ENCODE results near the gene KIF7.

KIF7 gene

DNA sequence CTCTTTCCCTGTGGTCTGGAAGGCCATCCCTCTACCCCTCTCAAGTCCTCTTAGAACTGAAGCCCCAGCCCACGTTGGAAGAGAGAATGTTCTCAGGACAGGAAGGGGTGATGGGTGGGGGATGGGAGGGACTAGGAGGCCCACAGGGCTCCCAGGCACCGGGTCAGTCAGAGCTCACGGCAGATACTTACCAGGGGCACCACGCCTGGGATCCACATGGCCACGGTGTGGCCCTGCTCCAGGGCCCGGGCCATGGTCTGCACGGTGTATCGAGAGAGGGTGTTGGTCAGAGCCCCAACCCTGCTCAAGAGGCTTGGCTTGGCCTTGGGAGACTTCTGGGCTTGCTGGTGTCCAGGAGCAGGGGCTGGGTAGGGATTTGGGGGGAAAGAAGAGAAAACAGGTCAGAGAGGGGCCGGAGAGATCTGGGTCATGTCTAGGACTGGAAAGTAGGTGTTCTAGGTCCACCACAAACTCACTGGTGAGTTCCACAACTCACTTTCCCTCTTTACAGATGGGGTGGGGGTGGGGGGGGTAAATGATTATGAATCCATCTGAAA is 14.1 kb upstream of the KIF7 start:
- no peak for DNase-seq (ENCODE audit: low spot score)

GRCh38 chr15:89668171-89668570 is 12.9 kb upstream of the KIF7 start:
- no peak for DNase-seq (ENCODE audit: low spot score)

- no peak for DNase-seq (ENCODE audit: low spot score)
Measured at GRCh38 chr15:89667706-89667960, 12.4 kb upstream of the KIF7 start.

GRCh38 chr15:89666858-89667705 is 11.8 kb upstream of the KIF7 start:
- no peak for DNase-seq (ENCODE audit: low spot score)

DNA sequence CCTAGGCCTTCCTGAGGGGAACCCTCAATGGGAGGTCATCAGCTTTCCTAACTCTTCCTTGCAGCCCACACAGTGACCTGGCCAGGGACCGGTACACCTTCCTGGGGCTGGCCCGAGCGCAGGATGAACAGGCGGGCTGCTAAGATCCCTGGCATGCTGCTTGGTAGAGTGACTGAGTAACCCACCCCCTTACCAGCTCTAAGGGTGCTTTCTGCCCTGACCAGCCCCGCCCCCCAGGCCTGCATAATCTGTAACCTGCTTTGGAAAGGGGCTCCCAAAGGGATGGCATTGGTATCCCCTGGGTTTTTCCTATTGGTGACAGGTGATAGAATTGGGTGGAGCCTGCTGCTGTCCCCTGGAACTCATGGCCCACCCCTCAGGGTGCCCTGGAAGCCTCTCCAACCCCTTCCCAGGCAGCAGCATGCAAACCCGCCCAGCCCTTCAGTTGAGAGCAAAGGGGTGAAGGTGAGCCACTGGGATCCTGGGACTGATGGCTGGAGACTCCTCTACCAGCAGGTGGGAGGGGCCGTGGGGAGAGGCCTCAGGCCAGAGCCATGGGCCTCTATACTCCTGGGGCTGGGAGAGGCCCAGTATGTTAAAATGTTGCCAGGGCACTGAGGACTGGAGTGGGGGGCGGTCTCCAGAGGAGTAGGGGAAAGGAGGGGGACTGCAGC is 11.1 kb upstream of the KIF7 start:
- no peak for DNase-seq (ENCODE audit: low spot score)

DNA sequence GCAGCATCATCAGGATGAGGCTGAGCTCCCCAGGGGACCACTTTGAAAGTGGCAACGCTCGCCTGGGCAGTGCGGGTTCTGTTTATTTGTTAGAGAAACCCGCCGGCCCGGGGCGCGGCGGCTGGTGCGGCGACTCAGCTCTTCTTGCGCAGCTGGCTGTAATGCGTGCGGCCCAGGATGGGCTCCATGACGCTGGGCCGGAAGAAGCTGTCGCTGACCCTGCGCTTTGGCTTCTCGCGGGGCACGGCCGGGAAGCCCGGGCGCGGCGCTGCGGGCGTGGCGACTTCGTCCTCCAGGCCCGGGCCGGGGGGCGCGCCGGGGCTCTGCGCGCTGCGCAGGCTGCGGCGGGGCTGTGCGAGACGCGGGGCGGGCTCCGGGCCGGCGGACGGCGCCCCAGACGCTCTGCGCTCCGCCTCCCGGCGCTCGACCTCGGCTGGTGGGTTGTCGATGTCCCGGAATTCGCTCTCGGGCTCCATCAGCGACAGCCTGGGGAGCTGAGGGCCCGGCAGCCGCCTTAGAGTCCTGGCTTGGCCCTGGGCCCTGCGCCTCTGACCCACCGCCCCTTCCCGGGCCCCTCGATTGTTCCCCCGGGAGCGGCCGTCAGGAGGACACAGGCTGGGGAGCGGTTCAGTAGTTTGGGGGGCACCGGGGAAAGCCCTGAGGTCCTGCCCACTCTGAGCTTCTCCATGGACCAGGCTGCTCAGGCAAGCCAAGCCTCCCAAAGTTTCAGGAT is 10.3 kb upstream of the KIF7 start:
- DNase-seq (ENCODE audit: low spot score): no peak

DNA sequence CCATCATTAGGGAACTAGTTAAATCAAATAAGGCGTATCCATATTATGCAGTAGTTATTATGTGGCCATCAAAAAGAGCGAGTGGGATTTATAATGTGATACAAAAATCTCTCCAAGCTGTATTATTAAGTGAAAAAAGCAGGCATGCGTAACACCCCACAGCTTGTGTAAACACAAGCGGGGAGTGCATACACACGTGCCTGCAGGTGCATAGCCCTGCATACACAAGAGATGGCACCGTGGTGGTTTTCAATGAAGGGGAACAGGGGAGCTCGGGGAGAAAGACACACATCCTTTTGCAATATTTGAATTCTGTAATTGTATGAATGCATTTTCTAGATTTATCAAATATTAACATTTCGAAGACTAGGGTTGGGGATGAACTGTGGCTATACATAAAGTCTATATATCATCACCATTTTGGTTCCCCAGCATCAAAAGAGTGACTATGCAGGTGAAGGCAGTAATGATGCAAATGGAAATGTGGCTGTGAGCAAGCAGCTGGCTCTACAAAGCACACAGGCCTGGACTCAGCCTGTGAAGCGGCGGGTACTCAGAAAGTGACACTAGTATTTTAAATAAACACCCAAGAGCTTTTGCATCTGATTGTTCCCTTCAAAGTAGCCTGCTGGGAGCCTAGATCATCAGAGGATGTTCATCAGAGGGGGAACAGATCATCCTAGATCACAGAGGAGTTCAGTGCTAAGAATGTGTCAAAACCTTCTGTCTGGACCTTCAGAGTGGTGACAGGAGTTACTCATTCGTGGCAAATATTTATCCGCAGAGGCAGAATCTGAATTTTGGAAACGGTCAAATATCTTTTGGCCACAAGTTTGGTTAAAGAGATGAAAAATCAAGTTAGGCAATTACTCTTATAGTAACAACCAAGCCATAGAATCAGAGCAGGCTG is 9.4 kb upstream of the KIF7 start:
- no peak for DNase-seq (ENCODE audit: low spot score)

DNA sequence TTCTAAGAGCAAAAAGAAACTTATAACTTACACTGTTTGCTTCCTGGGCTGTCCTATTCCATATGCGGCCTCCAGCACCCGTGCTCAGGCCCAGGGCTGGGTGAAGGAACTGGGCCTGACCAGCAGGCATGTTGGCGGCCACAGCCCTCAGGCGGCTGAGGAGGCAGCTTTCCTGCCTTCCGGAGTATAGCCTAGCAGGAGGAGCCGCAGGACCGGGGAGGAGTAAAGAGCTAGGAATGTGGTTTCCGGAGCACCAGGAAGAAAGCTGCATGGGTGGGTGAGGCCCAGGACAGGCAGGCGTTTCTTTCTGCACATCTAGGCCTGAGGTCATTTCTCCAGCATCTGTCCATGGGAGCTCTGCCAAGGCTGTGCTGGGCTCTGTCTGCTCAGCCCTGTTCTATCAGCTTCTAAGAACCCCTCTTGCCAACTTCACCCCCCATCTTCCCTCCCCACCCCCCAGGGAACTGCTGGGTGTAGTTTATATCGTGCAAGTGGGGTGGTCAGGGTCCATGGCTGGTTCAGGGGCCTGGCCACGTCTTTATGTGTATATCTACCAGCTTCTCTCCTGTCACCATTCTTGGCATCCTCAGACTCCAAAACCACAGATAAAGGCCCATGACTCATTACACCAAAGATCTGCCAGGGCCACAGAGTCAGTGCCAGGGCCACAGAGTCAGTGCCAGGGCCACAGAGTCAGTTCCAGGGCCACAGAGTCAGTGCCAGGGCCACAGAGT is 7.8 kb upstream of the KIF7 start:
- no peak for DNase-seq (ENCODE audit: low spot score)

- no peak for DNase-seq (ENCODE audit: low spot score)
Measured at GRCh38 chr15:89660556-89660955, 5.3 kb upstream of the KIF7 start.

DNA sequence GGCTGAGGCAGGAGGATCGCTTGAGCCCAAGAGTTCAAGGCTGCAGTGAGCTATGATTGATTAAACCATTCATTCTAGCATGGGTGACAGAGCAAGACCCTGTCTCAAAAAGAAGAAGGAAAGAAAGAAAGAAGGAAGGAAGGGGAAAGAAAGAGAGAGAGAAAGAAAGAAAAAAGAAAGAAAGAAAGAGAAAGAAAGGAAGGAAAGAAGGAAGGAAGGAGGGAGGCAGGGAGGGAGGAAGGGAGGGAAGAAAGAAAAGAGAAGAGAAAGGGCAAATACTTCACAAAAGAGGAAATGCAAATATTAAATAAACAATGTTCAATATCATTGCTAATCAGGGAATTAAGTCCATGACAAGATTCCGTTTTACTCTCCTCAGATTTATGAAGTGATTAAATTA is 4.0 kb upstream of the KIF7 start:
- no peak for DNase-seq (ENCODE audit: low spot score)

DNA sequence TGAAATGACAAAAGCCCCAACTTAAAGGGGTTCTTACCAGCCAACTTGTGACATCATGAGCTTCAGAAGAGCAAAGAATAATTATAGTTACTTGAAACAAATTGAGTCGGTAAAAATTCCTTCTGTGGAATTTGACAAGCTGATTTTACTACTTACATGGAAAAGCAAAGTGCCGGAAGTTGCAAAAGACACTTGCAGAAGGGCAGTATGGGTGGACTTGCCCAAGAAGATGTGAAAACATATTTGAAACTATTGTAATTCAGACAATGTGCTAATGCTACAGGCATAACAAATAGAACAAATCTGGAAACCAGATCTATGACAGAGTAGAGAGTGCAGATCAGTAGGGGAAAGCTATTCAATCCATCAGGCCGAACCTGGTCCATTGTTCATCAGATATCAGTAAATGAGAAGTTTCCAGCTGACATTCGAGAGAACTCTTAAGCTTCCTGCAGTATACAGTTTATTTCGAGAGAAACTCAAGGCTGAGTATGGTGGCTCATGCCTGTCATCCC is 2.5 kb upstream of the KIF7 start:
- no peak for DNase-seq (ENCODE audit: low spot score)

- DNase-seq (ENCODE audit: low spot score): no peak
Measured at GRCh38 chr15:89656116-89656815, 999 bp upstream of the KIF7 start.

- no peak for DNase-seq (ENCODE audit: low spot score)
Measured at GRCh38 chr15:89654301-89654761, 936 bp downstream of the KIF7 start.

- DNase-seq (ENCODE audit: low spot score): no peak
Measured at GRCh38 chr15:89653578-89653977, 1.7 kb downstream of the KIF7 start.

DNA sequence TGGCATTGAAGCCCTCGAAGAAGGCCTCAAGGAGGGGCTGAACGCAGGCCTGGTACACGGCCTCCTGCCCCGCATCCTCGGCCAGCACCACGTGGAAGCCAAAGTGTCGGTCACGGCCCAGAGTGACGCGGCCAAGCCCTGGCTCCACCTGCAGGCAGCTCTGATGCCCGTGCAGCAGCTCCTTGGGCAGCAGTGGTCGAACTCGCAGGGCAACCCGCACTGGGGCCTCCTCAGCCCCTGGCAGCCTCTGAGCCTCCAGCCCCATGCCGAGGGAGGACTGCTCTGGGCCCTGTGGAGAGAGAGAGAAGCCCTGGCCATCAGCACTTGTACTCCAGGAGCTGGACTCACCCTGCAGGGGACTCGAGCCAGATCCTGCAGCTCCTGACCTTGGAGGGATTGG is 2.6 kb downstream of the KIF7 start:
- no peak for DNase-seq (ENCODE audit: low spot score)

DNA sequence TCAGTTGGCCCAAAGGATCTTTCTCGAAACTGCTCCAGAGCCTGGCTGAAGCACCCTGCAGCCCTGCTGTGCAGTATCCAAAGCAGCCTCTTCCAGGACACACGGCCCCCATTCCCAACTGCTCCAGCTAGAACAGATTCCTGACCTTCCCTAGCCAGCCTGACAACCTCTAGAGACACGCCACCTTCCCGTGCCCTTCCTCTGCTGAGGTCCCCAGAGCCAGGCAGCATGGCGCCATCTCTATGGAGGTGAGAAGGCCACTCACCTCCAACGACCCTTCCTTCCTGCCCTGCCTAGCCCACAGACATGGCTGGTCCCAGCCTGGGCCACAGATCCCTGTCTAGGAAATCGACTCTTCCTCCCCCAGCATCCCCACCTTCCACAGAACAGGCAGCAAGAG is 3.1 kb downstream of the KIF7 start:
- no peak for DNase-seq (ENCODE audit: low spot score)

GRCh38 chr15:89649716-89650115 is 5.6 kb downstream of the KIF7 start:
- DNase-seq (ENCODE audit: low spot score): no peak

DNA sequence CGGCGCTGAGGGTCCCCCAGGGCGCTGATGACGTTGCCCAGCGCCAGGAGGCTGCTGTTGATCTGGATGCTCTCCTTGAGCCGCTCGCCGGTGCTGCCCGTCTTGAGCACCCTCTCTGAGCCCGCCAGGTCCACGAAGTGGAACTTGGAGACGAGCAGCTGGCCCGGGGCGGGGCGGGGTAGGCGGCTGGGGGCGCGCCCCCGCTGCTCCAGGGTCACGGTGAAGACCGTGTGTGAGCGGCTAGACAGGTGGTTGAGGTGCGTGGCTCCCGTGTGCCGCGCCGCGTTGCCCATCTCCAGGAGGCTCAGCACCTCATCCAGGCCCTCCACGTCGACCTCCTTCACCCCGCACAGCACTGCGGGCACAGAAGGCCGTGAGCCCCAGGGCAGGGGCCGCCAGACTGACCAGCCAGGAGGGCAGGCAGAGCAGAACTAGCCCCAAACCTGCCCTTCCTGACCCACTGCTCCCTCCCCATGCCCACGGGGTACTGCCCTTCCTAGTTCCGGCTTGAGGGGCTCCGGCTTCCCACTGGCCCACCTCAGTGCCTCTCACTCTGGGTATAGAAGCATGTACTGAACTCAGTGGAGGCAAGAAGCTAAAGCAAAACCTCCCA is 6.1 kb downstream of the KIF7 start:
- DNase-seq (ENCODE audit: low spot score): no peak

GRCh38 chr15:89648106-89649012 is 6.9 kb downstream of the KIF7 start:
- no peak for DNase-seq (ENCODE audit: low spot score)
